ENCODE results near the gene TNFRSF14. TPM values are rescaled to one million over a fixed set of nuclear protein-coding genes. Genes with fewer than 3 reads are reported as not detected.

The TNFRSF14 gene
- polyA plus RNA-seq, 2 of the 4 experiments (the other 2 are of a cell fraction): 0.16 to 0.25 TPM

GRCh38 chr1:2610036-2610959 is 54.1 kb downstream of the TNFRSF14 start:
- H3K9me3 ChIP-seq: 0 out of 3 replicates have a peak, but pooled peaks cover 3% of the 10 kb centered on the region
- 53% methylated on average over 13 of the region's 21 CpGs for WGBS (ENCODE audit: missing lambda C conversion rate)
- TF ChIP-seq, protein P1, sequence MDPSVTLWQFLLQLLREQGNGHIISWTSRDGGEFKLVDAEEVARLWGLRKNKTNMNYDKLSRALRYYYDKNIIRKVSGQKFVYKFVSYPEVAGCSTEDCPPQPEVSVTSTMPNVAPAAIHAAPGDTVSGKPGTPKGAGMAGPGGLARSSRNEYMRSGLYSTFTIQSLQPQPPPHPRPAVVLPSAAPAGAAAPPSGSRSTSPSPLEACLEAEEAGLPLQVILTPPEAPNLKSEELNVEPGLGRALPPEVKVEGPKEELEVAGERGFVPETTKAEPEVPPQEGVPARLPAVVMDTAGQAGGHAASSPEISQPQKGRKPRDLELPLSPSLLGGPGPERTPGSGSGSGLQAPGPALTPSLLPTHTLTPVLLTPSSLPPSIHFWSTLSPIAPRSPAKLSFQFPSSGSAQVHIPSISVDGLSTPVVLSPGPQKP (IDR thresholded peaks at IDR 0.05; ENCODE audit: low read depth, low read length): no peak
- no peak for TF ChIP-seq ESRRA (IDR thresholded peaks at IDR 0.05; ENCODE audit: borderline replicate concordance, low read length)
- TF ChIP-seq HMGXB4 (CRISPR knock-in tag; IDR thresholded peaks at IDR 0.05; ENCODE audit: borderline replicate concordance): no peak
- TF ChIP-seq, protein P2, sequence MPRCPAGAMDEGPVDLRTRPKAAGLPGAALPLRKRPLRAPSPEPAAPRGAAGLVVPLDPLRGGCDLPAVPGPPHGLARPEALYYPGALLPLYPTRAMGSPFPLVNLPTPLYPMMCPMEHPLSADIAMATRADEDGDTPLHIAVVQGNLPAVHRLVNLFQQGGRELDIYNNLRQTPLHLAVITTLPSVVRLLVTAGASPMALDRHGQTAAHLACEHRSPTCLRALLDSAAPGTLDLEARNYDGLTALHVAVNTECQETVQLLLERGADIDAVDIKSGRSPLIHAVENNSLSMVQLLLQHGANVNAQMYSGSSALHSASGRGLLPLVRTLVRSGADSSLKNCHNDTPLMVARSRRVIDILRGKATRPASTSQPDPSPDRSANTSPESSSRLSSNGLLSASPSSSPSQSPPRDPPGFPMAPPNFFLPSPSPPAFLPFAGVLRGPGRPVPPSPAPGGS (IDR thresholded peaks at IDR 0.05): no peak
- TF ChIP-seq, protein P3, sequence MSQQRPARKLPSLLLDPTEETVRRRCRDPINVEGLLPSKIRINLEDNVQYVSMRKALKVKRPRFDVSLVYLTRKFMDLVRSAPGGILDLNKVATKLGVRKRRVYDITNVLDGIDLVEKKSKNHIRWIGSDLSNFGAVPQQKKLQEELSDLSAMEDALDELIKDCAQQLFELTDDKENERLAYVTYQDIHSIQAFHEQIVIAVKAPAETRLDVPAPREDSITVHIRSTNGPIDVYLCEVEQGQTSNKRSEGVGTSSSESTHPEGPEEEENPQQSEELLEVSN (IDR thresholded peaks at IDR 0.05; ENCODE audit: borderline replicate concordance, low read depth): no peak
- no peak for TF ChIP-seq BHLHE40 (IDR thresholded peaks at IDR 0.05; ENCODE audit: low read depth, low read length)
- no peak for TF ChIP-seq HOXB13 (CRISPR knock-in tag; IDR thresholded peaks at IDR 0.05; ENCODE audit: low read depth)
- TF ChIP-seq JUNB (IDR thresholded peaks at IDR 0.05): no peak
- TF ChIP-seq ZC3H11A (IDR thresholded peaks at IDR 0.05): no peak
- no peak for TF ChIP-seq EHMT2 (IDR thresholded peaks at IDR 0.05; ENCODE audit: low read depth)
- no peak for TF ChIP-seq SREBF2 (IDR thresholded peaks at IDR 0.05)
- TF ChIP-seq, protein P4, sequence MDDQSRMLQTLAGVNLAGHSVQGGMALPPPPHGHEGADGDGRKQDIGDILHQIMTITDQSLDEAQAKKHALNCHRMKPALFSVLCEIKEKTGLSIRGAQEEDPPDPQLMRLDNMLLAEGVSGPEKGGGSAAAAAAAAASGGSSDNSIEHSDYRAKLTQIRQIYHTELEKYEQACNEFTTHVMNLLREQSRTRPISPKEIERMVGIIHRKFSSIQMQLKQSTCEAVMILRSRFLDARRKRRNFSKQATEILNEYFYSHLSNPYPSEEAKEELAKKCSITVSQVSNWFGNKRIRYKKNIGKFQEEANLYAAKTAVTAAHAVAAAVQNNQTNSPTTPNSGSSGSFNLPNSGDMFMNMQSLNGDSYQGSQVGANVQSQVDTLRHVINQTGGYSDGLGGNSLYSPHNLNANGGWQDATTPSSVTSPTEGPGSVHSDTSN (IDR thresholded peaks at IDR 0.05): no peak
- no peak for TF ChIP-seq TP53 (CRISPR knock-in tag; IDR thresholded peaks at IDR 0.05)
- no peak; a peak in 1 of 6 replicates for ATAC-seq
- no peak overlapping the region for H3K4me2 ChIP-seq
- no peak for FAIRE-seq
- POLR2A ChIA-PET: no interaction called here
- no peak overlapping the region for H3K27ac ChIP-seq
- H3K4me3 ChIP-seq: no peak overlapping the region
- no peak for DNase-seq (ENCODE audit: low read depth in 1 of 2, low spot score in 1 of 2)
- no peaks in the 10 kb centered on the region for H3K4me1 ChIP-seq
- CTCF ChIA-PET: interaction anchor here (0.6 to 1.1 kb wide), 2 partner anchors 12 to 840 kb away, joined by 3 read pairs; no protein-coding TSS in a partner anchor

DNA sequence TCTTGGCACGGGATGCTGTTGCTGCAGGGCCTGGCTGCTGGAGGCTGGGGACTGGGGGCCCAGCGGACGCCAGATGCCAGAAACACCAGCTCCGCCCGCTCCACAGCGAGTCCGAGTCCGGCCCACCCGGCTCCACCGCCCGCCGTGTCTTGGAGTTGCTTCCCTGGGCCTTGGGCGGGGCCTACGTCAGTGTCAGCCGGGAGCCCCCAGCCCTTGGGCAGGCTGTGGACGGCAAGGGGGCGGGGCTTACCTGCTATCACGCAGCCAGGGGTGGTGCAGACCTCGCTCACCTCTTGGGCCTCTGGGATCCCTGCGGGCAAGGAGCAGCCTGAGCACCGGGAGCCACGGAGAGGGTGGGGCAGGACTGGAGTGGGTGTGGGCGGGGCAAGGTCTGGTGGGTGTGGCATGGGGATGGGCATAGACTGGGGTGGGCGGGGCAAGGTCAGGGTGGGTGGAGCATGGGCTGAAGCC is 54.9 kb downstream of the TNFRSF14 start:
- Histone ChIP-seq H3K27ac (no peak overlapping the region), H3K4me1 (no peaks in the 10 kb centered on the region), H3K9me3 (peaks cover 7% of the 10 kb centered on the region; the same call in 1 of the 3 replicates), H3K4me2 (no peak overlapping the region), H3K4me3 (no peak overlapping the region)
- ChIA-PET POLR2A (no interaction called here), CTCF (no interaction called here)
- no peak for FAIRE-seq
- peak in 1 of 2 experiments; percentile 25 for DNase-seq (ENCODE audit: low read depth in 1 of 2, low spot score in 1 of 2)
- 39% methylated on average over 6 of the region's 24 CpGs for WGBS (ENCODE audit: missing lambda C conversion rate)
- peak; percentile 14 to 72; a peak in 3 of 6 replicates for ATAC-seq
- TF ChIP-seq KDM5A (IDR thresholded peaks at IDR 0.05) (no peak), MAFK (IDR thresholded peaks at IDR 0.05; ENCODE audit: partially characterized antibody) (no peak), MAZ (IDR thresholded peaks at IDR 0.05; ENCODE audit: borderline replicate concordance, low read depth, low read length) (no peak), MAX (IDR thresholded peaks at IDR 0.05) (no peak), POLR2AphosphoS2 (conservative IDR thresholded peaks at IDR 0.05; ENCODE audit: low read length) (no peak), FOSB (CRISPR knock-in tag; IDR thresholded peaks at IDR 0.05) (no peak), ZSCAN20 (CRISPR knock-in tag; IDR thresholded peaks at IDR 0.05) (no peak), NR3C1 (IDR thresholded peaks at IDR 0.05) (no peak), TFCP2L1 (CRISPR knock-in tag; IDR thresholded peaks at IDR 0.05) (no peak), RFX5 (IDR thresholded peaks at IDR 0.05) (no peak), JUNB (IDR thresholded peaks at IDR 0.05) (no peak)
- TF ChIP-seq, protein P3 (IDR thresholded peaks at IDR 0.05; ENCODE audit: borderline replicate concordance, low read depth): no peak

Measured in A549 (cell line).